ENCODE measurements around the gene HES3.

The HES3 gene

DNA sequence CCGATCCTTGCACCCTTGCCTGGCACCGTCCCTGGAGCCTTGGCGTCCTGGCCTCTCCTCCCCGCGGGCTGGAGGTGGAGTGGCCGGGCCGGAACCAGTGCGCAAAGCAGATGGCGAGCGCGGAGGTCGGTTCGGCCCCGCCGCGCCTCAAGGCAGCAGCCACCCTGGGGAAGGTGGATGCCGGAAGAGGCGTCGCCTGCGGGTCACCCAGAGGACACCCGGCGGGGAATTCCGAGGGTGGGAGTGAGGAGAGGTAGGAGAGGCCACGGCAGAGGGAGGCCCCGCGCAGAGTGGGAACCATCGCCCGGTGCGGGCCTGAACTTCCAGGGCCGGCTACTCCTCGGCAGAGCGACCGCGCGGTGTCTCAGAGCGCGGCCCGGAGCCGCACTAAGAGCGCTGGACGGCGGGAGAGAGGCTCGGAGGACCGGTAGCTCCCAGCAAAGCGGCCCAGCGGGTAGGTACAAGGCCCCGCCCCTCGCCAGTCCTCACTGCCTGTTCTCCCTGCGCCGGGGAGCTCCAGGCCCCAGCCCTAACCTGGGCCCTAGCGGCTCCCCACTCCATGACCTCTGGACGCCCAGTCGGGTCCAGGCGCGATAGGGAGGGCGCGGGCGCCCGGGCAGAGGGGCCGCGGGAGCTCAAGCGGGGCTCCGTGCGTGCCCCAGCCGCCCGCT lies 38.0 kb upstream of the HES3 start, which contains the start of gene RNF207:
TSS of gene RNF207 (plus strand) at position 271 of the 671 bp plus-strand sequence. CDS start 417 bp downstream, outside the sequence.
- Histone ChIP-seq H3K27ac (replicated peaks) (no peak within 1 kb of the TSS; the same call in 1 of the 2 replicates), H3K27me3 (ENCODE audit: insufficient read depth, poor library complexity, severe bottlenecking) (peaks cover 20% of the 10 kb centered on the region), H3K4me3 (replicated peaks; ENCODE audit: insufficient read depth, low read length) (no peak within 1 kb of the TSS)
- TF ChIP-seq, protein P1, sequence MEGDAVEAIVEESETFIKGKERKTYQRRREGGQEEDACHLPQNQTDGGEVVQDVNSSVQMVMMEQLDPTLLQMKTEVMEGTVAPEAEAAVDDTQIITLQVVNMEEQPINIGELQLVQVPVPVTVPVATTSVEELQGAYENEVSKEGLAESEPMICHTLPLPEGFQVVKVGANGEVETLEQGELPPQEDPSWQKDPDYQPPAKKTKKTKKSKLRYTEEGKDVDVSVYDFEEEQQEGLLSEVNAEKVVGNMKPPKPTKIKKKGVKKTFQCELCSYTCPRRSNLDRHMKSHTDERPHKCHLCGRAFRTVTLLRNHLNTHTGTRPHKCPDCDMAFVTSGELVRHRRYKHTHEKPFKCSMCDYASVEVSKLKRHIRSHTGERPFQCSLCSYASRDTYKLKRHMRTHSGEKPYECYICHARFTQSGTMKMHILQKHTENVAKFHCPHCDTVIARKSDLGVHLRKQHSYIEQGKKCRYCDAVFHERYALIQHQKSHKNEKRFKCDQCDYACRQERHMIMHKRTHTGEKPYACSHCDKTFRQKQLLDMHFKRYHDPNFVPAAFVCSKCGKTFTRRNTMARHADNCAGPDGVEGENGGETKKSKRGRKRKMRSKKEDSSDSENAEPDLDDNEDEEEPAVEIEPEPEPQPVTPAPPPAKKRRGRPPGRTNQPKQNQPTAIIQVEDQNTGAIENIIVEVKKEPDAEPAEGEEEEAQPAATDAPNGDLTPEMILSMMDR (IDR thresholded peaks at IDR 0.05; ENCODE audit: insufficient read depth, low read length) = no peak
- no peak for TF ChIP-seq GABPA (IDR thresholded peaks at IDR 0.05; ENCODE audit: low read depth)
- DNase-seq (ENCODE audit: low read depth in 1 of 2, low spot score in 1 of 2) = no peak

DNA sequence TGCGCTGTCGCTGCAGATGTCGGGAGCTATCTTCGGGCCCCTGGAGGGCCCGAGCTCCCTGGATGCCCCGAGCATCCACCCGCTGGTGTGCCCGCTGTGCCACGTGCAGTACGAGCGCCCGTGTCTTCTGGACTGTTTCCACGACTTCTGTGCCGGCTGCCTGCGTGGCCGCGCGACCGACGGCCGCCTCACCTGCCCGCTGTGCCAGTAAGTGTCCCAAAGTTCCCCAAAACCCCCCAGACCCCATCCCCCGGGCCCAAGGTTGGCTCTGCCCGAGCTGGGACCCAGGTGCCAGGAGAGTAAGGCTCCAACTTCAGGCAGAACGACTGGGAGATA lies 37.5 kb upstream of the HES3 start:
- DNase-seq (ENCODE audit: low read depth in 1 of 2, low spot score in 1 of 2) = no peak
- peaks cover 20% of the 10 kb centered on the region for H3K27me3 ChIP-seq (ENCODE audit: insufficient read depth, poor library complexity, severe bottlenecking)
- H3K27ac ChIP-seq (replicated peaks) = no peak overlapping the region
- no peak overlapping the region for H3K4me3 ChIP-seq (replicated peaks; ENCODE audit: insufficient read depth, low read length)
- TF ChIP-seq, protein P2, sequence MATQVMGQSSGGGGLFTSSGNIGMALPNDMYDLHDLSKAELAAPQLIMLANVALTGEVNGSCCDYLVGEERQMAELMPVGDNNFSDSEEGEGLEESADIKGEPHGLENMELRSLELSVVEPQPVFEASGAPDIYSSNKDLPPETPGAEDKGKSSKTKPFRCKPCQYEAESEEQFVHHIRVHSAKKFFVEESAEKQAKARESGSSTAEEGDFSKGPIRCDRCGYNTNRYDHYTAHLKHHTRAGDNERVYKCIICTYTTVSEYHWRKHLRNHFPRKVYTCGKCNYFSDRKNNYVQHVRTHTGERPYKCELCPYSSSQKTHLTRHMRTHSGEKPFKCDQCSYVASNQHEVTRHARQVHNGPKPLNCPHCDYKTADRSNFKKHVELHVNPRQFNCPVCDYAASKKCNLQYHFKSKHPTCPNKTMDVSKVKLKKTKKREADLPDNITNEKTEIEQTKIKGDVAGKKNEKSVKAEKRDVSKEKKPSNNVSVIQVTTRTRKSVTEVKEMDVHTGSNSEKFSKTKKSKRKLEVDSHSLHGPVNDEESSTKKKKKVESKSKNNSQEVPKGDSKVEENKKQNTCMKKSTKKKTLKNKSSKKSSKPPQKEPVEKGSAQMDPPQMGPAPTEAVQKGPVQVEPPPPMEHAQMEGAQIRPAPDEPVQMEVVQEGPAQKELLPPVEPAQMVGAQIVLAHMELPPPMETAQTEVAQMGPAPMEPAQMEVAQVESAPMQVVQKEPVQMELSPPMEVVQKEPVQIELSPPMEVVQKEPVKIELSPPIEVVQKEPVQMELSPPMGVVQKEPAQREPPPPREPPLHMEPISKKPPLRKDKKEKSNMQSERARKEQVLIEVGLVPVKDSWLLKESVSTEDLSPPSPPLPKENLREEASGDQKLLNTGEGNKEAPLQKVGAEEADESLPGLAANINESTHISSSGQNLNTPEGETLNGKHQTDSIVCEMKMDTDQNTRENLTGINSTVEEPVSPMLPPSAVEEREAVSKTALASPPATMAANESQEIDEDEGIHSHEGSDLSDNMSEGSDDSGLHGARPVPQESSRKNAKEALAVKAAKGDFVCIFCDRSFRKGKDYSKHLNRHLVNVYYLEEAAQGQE (IDR thresholded peaks at IDR 0.05; ENCODE audit: insufficient replicate concordance, low read depth) = no peak
- TF ChIP-seq SPI1 (IDR thresholded peaks at IDR 0.05; ENCODE audit: borderline replicate concordance, low read depth) = no peak
- TF ChIP-seq, protein P1 (IDR thresholded peaks at IDR 0.05; ENCODE audit: insufficient read depth, low read length) = no peak
- TF ChIP-seq POLR2AphosphoS5 (IDR thresholded peaks at IDR 0.05; ENCODE audit: low read depth) = no peak
- no peak for TF ChIP-seq GABPA (IDR thresholded peaks at IDR 0.05; ENCODE audit: low read depth)

DNA sequence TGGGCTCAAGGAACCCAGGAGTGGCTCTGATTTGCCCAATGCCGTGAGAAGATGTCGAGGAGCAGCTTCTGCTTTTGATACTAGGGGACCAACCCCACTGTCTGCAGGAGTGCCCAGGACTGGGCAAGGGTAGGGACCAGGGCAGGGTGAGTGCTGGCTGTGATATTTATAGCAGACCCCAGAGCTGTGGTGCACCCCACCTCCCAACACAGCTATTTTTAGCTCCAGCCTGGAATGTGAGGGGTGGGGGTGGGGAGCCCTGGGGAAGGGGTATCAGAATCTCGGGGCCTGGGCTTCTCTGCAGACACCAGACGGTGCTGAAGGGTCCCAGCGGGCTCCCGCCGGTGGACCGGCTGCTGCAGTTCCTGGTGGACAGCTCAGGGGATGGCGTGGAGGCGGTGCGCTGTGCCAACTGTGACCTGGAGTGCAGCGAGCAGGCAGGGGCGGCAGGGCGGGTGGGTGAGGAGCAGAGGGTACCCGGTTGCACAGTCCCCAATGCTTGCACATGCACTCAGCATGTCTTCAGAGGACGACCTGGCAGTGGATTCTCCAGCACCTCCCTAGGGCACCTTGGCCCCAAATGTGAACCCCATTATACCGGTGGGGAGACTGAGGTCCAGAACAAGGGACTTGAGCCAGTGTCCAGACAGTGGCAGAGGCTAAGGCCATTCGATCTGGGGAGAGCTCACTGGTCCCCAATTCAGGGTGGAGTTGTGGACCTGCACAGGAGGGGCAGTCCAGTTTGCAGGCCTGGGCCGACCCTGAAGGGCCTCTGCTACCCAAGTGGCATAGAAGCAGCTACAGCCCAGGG lies 36.7 kb upstream of the HES3 start:
- no peak overlapping the region for H3K4me3 ChIP-seq (replicated peaks; ENCODE audit: insufficient read depth, low read length)
- no peak for DNase-seq (ENCODE audit: low read depth in 1 of 2, low spot score in 1 of 2)
- no peak overlapping the region for H3K27ac ChIP-seq (replicated peaks)

More for the DNA sequence above, 36.7 kb upstream of the HES3 start:
- H3K27me3 ChIP-seq (ENCODE audit: insufficient read depth, poor library complexity, severe bottlenecking) = peaks cover 20% of the 10 kb centered on the region
- TF ChIP-seq GABPA (IDR thresholded peaks at IDR 0.05; ENCODE audit: low read depth) (no peak), POLR2AphosphoS5 (IDR thresholded peaks at IDR 0.05; ENCODE audit: low read depth) (no peak), SPI1 (IDR thresholded peaks at IDR 0.05; ENCODE audit: borderline replicate concordance, low read depth) (no peak)
- TF ChIP-seq, protein P2 (IDR thresholded peaks at IDR 0.05; ENCODE audit: insufficient replicate concordance, low read depth) = no peak
- TF ChIP-seq, protein P1 (IDR thresholded peaks at IDR 0.05; ENCODE audit: insufficient read depth, low read length) = no peak
